GM18861 (cell line): ENCODE data around the gene TCF23.
"Not testable (repeated sequence)": the region's sequence is repeated elsewhere in the genome, so short reads cannot be mapped to it uniquely, and the experiment has no call there.

Source experiments
- ATAC-seq: cut with Tn5 transposase; IDR thresholded peaks from one replicate; pipeline ENCODE4 v1.9.1; 2021; ENCODE audit not compliant: unreplicated experiment

Gene TCF23

GRCh38 chr2:27184115-27184514, 35.3 kb downstream of the TCF23 start:
- ATAC-seq = no peak

GRCh38 chr2:27185331-27186026, 36.7 kb downstream of the TCF23 start:
- no peak for ATAC-seq

- no peak for ATAC-seq
These were observed 38.0 kb downstream of the TCF23 start for GRCh38 chr2:27186613-27187345.

GRCh38 chr2:27189989-27190388, 41.2 kb downstream of the TCF23 start:
- no peak for ATAC-seq

- ATAC-seq = no peak
These were observed 42.4 kb downstream of the TCF23 start for GRCh38 chr2:27191070-27191829.

GRCh38 chr2:27194538-27195354, 45.9 kb downstream of the TCF23 start:
- ATAC-seq = no peak

- ATAC-seq = not testable (repeated sequence)
These were observed 47.0 kb downstream of the TCF23 start for GRCh38 chr2:27195799-27196198.

- ATAC-seq = not testable (repeated sequence)
These were observed 49.3 kb downstream of the TCF23 start for GRCh38 chr2:27198068-27198467.

- no peak for ATAC-seq
These were observed 49.8 kb downstream of the TCF23 start for GRCh38 chr2:27198627-27199026.

GRCh38 chr2:27199241-27199640, 50.4 kb downstream of the TCF23 start:
- no peak for ATAC-seq

- no peak for ATAC-seq
These were observed 52.9 kb downstream of the TCF23 start for GRCh38 chr2:27201675-27202074.

GRCh38 chr2:27202854-27203253, 54.0 kb downstream of the TCF23 start:
- ATAC-seq = no peak

GRCh38 chr2:27203741-27204140, 54.9 kb downstream of the TCF23 start:
- no peak for ATAC-seq

GRCh38 chr2:27204566-27204965, 55.8 kb downstream of the TCF23 start:
- no peak for ATAC-seq

GRCh38 chr2:27205206-27205605, 56.4 kb downstream of the TCF23 start:
- ATAC-seq = no peak

GRCh38 chr2:27206346-27206745, 57.5 kb downstream of the TCF23 start:
- ATAC-seq = no peak
